OCI-LY7 (cell line): Measurements from ENCODE around the gene STAMBPL1.

ENCODE experiments used
- EZH2phosphoT487 ChIP-seq: fragments of 200-600 bp; sonication (generic); IDR thresholded peaks from 2 replicates; pipeline ENCODE4 v1.6.1; 2018; ENCODE audit warnings: low read depth, borderline replicate concordance, mild to moderate bottlenecking, mixed run types, antibody characterized with exemption, low read length, moderate library complexity, mixed read lengths
- TF ChIP-seq, protein P1 (sequence below): fragments of 200-600 bp; sonication (generic); conservative IDR thresholded peaks from 2 replicates; pipeline ENCODE4 v1.5.1; 2014; ENCODE audit warnings: mild to moderate bottlenecking, antibody characterized with exemption, low read length, moderate library complexity, mixed read lengths

DNA sequence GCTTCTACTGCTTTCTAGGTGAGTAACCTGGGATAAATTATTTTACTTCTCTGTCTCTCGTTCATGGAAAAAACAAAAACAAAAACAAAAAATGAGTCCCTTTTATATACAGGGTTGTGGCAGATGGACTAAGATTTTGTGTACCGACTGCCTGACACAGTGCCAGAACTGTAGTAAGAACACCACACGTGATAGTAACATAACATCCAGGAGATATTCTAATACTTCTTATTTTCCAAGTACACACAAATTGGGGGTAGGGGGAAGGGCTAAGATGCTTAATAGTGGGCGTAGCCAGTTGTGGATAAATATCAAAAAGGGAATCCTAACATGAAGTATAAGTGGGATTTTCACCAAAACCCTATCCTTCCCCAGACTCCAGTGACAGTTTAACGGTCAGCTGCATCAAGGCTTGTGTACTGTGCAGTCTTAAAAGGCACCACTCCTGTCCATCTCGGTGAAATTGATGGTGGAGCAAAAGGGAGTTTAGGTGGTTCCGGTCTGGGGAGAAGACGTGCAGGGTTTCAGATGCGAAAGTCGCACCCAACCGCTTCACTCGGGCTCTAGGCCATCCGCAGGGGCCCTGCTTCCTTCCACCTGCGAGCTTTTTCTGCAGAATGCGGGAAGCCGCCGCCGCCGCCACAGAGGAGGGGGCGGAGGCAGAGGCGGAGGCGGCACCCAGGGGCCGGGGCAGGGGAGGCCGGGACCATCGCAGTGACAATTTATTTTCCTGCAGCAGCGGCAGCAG, at the start of gene STAMBPL1:
- TF ChIP-seq, protein P1, sequence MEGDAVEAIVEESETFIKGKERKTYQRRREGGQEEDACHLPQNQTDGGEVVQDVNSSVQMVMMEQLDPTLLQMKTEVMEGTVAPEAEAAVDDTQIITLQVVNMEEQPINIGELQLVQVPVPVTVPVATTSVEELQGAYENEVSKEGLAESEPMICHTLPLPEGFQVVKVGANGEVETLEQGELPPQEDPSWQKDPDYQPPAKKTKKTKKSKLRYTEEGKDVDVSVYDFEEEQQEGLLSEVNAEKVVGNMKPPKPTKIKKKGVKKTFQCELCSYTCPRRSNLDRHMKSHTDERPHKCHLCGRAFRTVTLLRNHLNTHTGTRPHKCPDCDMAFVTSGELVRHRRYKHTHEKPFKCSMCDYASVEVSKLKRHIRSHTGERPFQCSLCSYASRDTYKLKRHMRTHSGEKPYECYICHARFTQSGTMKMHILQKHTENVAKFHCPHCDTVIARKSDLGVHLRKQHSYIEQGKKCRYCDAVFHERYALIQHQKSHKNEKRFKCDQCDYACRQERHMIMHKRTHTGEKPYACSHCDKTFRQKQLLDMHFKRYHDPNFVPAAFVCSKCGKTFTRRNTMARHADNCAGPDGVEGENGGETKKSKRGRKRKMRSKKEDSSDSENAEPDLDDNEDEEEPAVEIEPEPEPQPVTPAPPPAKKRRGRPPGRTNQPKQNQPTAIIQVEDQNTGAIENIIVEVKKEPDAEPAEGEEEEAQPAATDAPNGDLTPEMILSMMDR, result no peak
- TF ChIP-seq EZH2phosphoT487, result no peak
